LNCAP (cell line): ENCODE results near the gene SMYD3.

ENCODE experiments used
- CTCF ChIP-seq: fragments of 450-650 bp; IDR thresholded peaks from 2 replicates; pipeline ENCODE4 v1.5.1; 2017; ENCODE audit warnings: mild to moderate bottlenecking

Gene SMYD3

DNA sequence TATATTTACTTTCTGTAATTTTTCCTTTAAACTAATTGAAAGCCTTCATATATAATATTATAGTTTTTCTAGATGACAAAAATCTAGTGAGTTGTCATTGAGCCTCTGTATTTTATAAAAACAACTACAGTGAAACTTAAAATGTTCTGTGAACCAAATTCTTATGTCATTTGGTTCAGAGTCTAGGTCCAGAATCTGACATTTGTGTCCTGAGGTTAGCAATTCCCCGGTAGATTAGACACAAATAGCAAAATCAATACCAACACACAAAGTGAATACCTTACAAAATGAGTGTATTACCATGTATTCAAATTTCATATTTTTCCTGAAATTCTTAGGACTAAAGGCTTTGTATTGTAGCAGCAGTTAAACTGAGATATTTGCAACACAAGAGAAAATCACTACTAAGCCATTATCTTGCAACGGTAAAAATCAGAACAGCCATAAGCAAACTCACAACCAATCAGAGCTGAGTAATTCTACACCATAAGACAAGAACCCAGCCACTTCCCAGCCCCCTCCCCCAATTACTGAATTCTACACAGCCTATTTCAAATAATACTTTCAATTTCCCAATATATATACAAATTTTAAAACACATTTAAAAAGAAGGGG is 573.5 kb downstream of the SMYD3 start:
- no peak for TF ChIP-seq CTCF

DNA sequence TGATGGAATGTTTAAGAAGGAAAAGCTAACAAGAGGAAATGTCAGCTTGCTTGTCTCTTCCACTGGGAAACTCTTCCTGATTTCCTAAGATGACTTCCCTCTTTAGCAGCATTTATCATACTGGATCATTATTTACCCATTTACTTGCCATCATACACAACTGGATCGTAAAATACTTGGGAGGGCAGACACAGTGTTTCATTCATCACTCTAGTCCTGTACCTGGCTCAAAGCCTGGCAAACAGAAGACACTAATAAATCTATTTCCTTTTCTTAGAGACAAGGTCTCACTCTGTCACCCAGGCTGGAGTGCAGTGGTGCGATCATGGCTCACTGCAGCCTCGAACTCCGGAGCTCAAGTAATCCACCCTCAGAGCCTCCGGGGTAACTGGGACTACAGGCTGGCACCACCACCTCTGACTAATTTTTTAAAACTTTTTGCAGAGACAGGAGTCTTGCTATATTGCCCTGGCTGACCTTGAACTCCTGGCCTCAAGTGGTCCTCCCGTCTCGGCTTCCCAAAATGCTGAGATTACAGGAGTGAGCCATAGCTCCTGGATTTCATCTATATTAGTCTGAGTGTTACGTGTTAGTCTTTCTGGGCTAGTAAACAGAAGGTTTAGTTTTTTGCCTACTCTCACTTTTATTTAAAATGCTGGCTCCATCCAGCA is 574.6 kb downstream of the SMYD3 start:
- no peak for TF ChIP-seq CTCF

- TF ChIP-seq CTCF: no peak
Measured at GRCh38 chr1:245931450-245931849, 575.6 kb downstream of the SMYD3 start.

GRCh38 chr1:245929224-245929623 is 577.9 kb downstream of the SMYD3 start:
- no peak for TF ChIP-seq CTCF

- TF ChIP-seq CTCF: no peak
Measured at GRCh38 chr1:245926888-245927287, 580.2 kb downstream of the SMYD3 start.

DNA sequence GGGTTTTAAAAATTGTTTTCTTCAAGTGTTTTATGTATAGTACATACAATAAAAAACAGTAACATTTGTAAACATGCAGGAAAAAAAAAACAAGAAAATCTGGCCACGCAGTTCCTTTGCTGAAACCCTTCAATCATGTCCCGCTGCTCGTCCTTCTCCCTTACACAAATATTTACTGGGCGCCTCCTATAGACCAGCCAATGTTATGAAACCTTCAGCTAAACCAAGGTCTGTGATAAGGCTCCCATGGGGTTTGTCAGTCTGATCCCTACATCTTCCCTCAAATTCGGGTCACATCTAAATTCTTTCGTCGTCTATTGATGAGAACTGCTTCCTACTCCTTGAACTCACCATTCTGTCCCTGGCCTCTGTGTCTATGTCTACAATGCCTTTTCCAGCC is 583.9 kb downstream of the SMYD3 start:
- no peak for TF ChIP-seq CTCF

GRCh38 chr1:245921417-245921816 is 585.7 kb downstream of the SMYD3 start:
- no peak for TF ChIP-seq CTCF

GRCh38 chr1:245917403-245917802 is 589.7 kb downstream of the SMYD3 start:
- no peak for TF ChIP-seq CTCF
